Measurements from ENCODE around the gene KCNA10.

DNA sequence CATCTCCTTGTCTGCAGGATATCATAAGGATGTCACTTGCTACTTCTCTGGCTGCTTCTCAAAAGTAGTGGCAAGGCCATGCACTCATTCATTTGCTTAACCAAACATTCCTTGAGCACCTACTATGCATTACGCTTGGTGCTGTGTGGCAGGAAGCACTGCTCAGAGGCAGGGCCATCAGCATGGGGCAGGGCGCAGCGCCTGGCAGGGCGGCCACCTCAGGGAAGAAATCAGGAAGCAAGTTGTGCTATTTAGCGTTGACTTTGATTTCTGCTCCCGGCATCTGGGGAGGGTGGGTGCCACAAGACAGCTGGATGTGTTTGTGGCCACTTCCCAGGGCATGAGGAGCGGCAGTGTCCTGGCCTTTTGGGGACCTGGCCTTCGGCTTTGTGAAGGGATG is 40.1 kb downstream of the KCNA10 start:
- no peak for TF ChIP-seq POLR2A (IDR thresholded peaks at IDR 0.05; ENCODE audit: low read length)
- no peak for TF ChIP-seq GATA1 (IDR thresholded peaks at IDR 0.05; ENCODE audit: low read depth, low read length)
